Measurements from ENCODE around the gene SFXN4.
"Not testable (repeated sequence)": the region's sequence is repeated elsewhere in the genome, so short reads cannot be mapped to it uniquely, and the experiment has no call there.

SFXN4 gene

DNA sequence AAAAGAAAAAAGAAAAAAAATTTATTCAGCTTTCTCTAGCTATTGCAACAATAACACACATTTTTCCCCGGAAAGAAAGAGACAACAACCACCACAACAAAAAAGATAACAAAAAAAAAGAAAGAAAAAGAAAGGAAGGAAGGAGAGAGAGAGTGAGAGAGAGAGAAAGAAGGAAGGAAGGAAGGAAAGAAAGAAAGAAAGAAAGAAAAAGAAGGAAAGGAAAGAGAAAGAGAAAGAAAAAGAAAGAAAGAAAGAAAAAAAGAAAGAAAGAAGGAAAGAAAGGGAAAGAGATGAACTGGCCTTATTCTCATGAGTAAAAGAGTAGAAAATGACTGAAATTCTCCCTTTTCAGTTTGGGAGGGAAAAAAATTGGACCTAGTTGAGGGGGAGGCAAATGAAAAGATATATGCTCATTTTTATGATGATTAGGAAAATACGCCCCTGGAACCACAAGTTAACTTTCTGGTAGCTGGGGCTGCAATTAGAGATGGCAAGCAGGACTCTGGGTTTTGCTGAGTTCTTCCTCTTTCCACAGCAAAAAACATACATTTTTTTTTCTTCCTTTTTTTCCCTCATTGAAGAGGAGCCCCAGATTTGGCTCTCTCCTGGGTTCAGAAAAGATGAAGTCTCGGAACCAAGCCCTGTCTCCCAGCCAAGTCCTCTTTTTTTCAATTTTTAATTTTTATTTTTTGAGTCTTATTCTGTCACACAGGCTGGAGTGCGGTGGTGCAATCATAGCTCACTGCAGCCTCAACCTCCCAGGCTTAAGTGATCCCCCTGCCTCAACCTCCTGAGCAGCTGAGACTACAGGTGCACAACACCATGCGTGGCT lies 25.7 kb upstream of the SFXN4 start:
- H3K4me3 ChIP-seq (ENCODE audit: low read length): no peak overlapping the region
- DNase-seq (ENCODE audit: low read depth): no peak
- TF ChIP-seq, protein P1, sequence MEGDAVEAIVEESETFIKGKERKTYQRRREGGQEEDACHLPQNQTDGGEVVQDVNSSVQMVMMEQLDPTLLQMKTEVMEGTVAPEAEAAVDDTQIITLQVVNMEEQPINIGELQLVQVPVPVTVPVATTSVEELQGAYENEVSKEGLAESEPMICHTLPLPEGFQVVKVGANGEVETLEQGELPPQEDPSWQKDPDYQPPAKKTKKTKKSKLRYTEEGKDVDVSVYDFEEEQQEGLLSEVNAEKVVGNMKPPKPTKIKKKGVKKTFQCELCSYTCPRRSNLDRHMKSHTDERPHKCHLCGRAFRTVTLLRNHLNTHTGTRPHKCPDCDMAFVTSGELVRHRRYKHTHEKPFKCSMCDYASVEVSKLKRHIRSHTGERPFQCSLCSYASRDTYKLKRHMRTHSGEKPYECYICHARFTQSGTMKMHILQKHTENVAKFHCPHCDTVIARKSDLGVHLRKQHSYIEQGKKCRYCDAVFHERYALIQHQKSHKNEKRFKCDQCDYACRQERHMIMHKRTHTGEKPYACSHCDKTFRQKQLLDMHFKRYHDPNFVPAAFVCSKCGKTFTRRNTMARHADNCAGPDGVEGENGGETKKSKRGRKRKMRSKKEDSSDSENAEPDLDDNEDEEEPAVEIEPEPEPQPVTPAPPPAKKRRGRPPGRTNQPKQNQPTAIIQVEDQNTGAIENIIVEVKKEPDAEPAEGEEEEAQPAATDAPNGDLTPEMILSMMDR (conservative IDR thresholded peaks at IDR 0.05; ENCODE audit: low read length): no peak

DNA sequence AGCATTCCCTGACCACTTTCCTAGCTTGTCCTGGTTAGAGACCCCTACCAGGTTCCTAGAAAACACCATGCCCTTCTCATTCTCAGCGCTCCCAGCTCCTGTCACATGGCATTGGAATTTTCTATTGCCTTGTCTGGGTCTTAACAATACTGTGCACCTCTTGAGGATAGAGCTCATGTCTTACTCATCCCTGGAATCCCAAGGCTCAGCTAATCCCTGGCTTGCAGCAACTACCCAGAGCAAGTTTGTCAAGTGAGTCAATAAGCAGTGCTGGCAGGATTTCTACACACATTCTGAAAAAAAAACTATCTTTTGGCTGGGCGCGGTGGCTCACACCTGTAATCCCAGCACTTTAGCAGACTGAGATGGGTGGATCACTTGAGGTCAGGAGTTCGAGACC lies 24.8 kb upstream of the SFXN4 start:
- TF ChIP-seq, protein P1 (conservative IDR thresholded peaks at IDR 0.05; ENCODE audit: low read length): no peak
- no peak overlapping the region for H3K4me3 ChIP-seq (ENCODE audit: low read length)
- peak; percentile 98 for DNase-seq (ENCODE audit: low read depth)

DNA sequence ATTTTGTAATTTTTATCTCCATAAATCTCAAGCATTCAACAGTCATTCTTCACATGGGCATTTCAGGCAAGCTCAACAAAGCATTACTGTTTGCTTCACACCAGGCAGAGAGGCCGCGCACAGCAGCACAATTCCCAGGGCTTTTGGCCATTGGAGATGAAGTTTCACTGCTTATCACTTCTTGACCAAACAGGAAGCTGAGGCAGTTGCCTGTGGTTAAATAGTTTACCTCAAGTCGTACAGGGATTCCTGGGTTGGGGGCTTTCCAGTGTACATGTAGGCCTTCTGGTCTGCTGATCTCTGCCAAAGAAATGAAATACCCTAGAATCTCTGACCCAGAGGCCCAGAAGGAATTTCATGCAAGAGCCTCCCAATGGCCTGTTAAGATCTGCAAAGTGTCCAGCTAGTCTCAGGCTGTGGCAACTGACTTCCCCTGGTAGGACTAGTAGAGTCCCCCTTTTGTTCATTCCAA lies 24.3 kb upstream of the SFXN4 start:
- no peak for DNase-seq (ENCODE audit: low read depth)
- TF ChIP-seq, protein P1 (conservative IDR thresholded peaks at IDR 0.05; ENCODE audit: low read length): no peak
- no peak overlapping the region for H3K4me3 ChIP-seq (ENCODE audit: low read length)

DNA sequence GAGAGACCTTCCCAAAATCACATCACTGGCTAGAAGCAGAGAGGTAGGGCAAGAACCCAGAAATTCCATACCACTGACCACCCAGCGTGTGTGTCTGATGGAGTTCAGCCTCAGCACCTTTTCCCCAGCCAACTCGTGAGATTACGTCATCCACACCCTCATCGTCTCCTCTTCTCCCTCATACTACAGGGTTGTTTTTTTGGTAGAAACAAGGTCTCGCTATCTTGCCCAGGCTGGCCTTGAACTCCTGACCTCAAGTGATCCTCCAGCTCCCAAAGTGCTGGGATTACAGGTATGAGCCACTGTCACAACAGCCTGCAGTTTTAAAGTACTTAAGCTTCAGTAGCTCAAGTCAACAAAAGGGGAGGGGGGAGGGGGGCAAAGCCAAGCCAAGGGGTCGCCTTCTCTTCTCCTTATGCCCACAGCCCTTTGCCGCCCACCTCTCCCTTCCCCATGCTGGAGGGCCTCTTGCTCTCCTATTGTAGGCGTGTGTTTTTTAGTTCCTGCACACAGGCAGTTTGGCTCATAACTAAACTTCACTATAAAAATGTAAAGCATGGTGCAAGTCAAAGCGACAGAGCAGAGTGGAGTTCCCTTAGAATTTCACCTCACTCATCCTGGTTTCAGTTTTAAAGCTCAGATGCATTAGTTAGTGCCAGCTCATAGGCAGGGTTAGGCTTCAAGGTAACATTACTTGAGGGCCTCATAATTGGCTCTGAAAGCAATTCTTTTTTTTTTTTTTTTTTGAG lies 18.3 kb upstream of the SFXN4 start:
- H3K4me3 ChIP-seq (ENCODE audit: low read length): no peak overlapping the region
- no peak for DNase-seq (ENCODE audit: low read depth)
- TF ChIP-seq, protein P1 (conservative IDR thresholded peaks at IDR 0.05; ENCODE audit: low read length): no peak

DNA sequence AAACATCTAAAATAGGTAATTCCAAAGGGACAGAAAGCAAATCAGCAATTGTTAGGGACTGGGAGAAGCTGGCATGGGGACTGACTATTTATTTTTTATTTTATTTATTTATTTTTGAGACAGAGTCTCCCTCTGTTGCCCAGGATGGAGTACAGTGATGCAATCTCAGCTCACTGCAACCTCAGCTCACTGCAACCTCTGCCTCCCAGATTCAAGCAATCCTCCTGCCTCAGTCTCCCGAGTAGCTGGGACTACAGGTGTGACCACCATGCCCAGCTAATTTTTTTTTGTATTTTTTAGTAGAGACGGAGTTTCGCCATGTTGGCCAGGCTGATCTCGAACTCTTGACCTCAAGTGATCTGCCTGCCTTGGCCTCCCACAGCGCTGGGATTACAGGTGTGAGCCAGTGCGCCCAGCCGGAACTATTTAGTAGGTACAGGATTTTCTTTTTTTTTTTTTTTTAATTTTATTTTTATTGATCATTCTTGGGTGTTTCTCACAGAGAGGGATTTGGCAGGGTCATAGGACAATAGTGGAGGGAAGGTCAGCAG lies 15.4 kb upstream of the SFXN4 start:
- H3K4me3 ChIP-seq (ENCODE audit: low read length); DNase-seq (ENCODE audit: low read depth): not testable (repeated sequence)

DNA sequence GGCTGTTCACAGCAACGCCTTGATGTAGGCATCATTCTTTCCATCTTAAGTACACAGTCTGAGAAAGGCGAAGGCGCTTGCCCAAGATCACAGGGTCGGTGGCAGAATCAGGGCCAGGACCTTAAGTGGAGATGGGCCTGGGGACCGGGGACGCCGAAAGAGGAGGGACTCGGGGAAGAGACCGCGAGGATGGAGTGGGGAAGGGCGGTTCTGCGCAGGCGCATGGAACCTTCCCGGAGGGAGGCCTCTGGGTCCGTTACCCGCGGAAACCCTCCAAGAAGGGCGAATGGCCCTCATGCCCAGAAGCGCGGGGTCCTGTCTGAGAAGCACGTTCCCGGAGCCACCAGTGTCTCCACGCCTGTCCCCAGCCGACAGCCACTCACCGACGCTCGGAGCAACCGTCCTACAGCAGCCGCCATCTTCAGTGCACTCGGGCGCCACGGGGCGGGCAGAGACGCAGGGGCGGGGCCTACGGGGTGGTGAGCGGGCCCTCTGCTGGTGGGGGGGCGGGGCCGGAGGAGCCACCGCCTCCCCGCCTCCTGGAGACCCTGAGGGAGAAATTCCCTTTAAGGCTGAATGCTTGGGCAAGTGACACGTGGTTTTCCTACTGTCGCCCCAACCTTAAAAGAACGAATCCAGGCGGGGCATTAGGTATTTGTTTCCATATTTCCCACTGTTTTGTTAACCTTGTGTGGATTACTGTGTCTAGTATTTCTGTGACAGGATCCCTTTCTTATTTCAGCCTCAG lies 13.0 kb upstream of the SFXN4 start, which contains the start of gene PRDX3:
Gene PRDX3 (minus strand): TSS at position 441 of the 748 bp plus-strand sequence. CDS start 22 bp downstream, at position 419.
- H3K4me3 ChIP-seq (ENCODE audit: low read length): peak within 1 kb of the TSS; percentile 99
- DNase-seq (ENCODE audit: low read depth): peak; percentile 83
- TF ChIP-seq, protein P1 (conservative IDR thresholded peaks at IDR 0.05; ENCODE audit: low read length): peak; percentile 25

Measured in AG10803 (cell line).